ENCODE data around the gene PSD. TPM values are rescaled to one million over a fixed set of nuclear protein-coding genes. Genes with fewer than 3 reads are reported as not detected.
"Not testable (repeated sequence)": the region's sequence is repeated elsewhere in the genome, so short reads cannot be mapped to it uniquely, and the experiment has no call there.

Gene PSD
- 4.1 TPM for total RNA-seq

DNA sequence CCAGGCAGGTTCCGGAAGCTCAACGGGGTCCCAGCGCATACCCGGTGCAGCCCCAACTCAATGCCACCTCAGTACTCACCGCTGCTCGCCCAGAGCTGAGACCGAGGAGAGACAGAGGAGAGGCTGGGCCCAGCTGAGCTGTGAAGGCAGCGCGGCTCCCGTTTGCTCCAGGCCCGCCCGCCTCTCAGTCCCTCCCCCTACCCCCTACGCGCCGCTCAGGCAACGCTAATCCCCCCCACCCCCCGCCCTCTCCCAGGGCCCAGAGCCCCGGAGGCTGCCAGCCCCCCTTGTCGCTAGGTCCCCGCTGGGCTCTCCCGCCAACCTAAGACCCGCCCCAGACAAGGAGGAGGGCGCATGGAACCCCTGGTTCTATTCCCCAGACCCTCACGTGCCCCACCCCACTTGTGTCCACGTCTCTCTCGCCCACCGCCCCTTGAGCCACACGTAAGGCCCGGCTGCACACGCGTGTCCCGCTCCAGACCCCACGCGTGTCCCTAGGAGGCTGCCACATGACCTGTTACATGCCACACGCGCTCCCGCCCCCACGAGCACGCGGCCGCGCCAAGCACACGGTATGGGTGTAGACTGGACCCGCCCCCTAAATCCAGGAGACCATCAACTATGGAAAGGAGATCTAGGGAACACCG lies at the start of gene PSD:
PSD (minus strand) TSS at position 164 of the 647 bp plus-strand sequence. CDS start 1,747 bp downstream, outside the sequence.
- Histone ChIP-seq H3K4me1 (ENCODE audit: insufficient read depth, low read length) (peaks cover 36% of the 10 kb centered on the region), H3K4me3 (ENCODE audit: low read length) (no peak within 1 kb of the TSS), H3K9me3 (ENCODE audit: low read depth, low read length) (no peaks in the 10 kb centered on the region), H3K27me3 (ENCODE audit: insufficient read depth, low read length) (peaks cover 21% of the 10 kb centered on the region)

DNA sequence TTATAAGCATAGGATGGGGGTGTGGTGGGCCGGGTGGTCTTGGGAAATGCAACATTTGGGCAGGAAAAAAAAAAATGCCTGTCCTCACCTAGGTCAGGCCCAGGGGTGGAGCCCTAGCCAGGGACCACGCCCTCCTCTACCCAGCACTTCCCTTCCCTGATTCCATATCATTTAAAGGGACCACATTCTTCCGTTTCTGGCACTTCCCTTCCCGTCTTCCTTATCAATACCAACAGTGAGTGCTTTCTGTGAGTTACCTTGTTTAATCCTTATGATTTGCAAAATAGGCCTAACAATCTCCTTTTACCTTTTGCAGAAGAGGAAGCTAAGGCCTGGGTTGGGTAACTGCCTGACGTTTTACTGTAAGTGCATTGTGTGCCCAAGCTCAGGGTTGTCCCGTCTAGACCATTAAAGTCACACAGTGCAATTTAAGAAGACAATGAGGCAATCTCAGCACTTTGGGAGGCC lies 49.4 kb upstream of the PSD start:
- Histone ChIP-seq H3K9me3 (ENCODE audit: low read depth, low read length) (no peaks in the 10 kb centered on the region), H3K4me1 (ENCODE audit: insufficient read depth, low read length) (peaks cover 40% of the 10 kb centered on the region), H3K4me3 (ENCODE audit: low read length) (no peak overlapping the region), H3K27me3 (ENCODE audit: insufficient read depth, low read length) (no peaks in the 10 kb centered on the region)

DNA sequence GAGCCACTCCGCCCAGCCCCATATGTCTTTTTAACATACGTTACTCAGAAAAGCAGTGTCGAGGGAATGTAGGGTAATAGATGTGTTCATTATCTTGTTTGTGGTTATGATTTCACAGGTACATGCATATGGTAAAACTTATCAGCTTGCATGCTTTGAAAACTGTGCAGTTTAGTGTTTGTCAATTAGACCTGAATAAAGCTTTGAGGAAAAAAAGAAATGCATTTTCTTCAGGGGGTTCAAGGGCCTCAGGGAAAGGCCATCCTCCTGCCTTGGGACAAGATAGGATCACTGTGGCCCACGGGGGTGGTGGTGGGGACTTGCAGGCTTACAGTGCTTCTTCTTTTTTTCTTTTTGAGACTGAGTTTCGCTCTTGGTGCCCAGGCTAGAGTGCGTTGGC lies 48.7 kb upstream of the PSD start:
- no peaks in the 10 kb centered on the region for H3K27me3 ChIP-seq (ENCODE audit: insufficient read depth, low read length)
- no peaks in the 10 kb centered on the region for H3K9me3 ChIP-seq (ENCODE audit: low read depth, low read length)
- peaks cover 44% of the 10 kb centered on the region for H3K4me1 ChIP-seq (ENCODE audit: insufficient read depth, low read length)
- no peak overlapping the region for H3K4me3 ChIP-seq (ENCODE audit: low read length)

DNA sequence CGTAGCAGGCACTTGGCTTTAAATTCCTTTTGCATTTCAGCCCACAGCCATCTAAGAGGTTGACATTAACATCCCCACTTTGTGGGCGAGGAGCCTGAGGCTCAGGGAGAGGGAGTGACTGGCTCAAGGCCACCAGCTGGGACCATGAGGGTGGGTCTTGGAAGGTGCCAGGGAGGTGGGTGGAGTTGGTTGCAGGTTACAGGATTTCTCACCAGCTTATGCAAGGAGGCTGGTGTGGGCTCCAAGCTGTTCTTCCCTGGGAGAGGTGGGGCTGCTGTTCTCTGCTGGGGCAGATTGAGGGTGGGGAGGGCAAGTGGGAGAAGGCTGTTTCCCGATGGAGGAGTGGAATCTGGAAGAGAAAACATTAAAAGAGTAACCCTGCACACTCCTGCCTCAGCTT lies 46.9 kb upstream of the PSD start:
- Histone ChIP-seq H3K4me1 (ENCODE audit: insufficient read depth, low read length) (peaks cover 60% of the 10 kb centered on the region), H3K27me3 (ENCODE audit: insufficient read depth, low read length) (no peaks in the 10 kb centered on the region), H3K4me3 (ENCODE audit: low read length) (no peak overlapping the region), H3K9me3 (ENCODE audit: low read depth, low read length) (no peaks in the 10 kb centered on the region)

DNA sequence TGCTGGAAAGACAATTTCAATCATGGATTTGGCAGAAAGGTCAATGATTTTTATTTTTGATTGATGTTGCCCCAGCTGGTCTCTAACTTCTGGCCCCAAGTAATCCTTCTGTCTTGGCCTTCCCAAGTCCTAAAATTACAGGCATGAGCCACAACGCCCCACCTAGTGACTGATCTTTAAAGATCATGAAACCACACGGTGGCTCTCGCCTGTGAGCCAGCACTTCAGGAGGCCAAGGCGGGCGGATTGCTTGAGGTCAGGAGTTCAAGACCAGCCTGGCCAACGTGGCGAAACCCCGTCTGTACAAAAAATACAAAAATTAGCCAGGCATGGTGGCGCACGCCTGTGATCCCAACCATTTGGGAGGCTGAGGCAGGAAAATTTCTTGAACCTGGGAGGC lies 45.4 kb upstream of the PSD start:
- H3K4me1 ChIP-seq (ENCODE audit: insufficient read depth, low read length): peaks cover 45% of the 10 kb centered on the region
- H3K4me3 ChIP-seq (ENCODE audit: low read length): no peak overlapping the region
- H3K9me3 ChIP-seq (ENCODE audit: low read depth, low read length): no peaks in the 10 kb centered on the region
- H3K27me3 ChIP-seq (ENCODE audit: insufficient read depth, low read length): no peaks in the 10 kb centered on the region

DNA sequence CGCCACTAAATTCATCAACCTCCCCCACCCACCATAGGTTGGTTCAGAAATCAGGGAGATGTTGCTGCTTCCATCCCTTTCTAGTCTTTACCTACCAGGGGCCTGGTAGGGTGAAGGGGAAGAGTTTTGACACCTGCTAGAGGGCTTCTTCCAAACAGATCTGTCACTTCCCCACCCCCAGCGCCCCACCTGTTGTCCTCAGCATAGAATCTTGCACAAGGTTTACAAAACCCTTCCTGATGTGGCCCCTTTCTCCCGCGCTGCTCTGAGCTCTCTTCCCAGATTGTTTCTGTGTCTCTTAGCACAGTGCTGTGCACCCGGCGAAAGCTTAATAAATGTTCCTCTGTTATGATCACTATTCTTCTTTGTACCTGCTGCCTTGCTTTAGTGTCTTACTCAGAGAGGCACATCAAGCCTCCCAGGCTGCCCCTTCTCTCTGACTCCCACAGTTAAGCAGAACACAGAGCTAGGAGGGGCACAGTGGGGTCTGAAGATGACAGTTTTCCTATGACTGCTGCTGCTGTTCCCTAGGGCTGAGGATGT lies 44.0 kb upstream of the PSD start:
- Histone ChIP-seq H3K4me1 (ENCODE audit: insufficient read depth, low read length) (peaks cover 31% of the 10 kb centered on the region), H3K27me3 (ENCODE audit: insufficient read depth, low read length) (no peaks in the 10 kb centered on the region), H3K9me3 (ENCODE audit: low read depth, low read length) (no peaks in the 10 kb centered on the region), H3K4me3 (ENCODE audit: low read length) (no peak overlapping the region)

DNA sequence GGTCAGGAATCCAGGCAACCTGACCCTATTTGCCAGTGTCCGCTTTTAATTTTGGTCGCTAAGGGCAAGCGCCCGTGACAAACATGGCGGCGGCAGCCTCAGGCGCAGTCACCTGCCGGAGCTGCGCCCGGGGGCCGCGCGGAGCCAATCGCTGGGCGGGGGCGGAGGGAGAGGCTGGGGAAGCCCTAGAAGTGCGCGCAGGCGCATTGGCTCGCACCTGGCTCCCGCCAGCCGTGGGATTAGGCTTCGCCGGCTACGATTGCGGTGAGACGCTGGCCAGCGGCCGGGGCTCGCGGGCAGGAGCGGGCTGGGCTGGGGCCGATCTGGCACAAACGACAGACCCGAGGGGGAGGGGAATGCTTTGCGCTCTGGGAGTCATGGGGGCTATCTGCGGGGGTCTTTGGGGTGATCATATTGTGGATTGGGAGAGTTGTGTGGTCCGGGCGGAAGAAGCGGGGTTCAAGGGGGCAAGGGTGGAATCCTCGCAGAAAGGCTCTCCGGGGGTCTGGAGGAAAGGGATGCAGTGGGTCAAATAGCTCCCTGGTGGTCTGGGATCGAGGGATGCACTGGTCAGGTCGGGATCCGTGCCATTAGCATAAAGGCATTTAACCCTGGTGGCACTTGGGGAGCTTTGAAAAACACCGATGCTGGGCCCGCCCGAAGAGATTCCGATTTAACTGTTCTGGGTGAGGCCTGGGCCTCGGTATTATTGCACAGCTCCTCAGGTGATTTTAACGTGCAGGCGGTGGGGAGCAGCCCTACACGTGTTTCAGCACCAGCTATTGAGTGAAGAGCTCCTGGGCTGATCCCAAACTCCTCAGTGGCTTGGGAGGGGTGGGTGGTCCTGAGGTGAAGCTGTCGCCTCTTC lies 42.8 kb upstream of the PSD start:
- H3K4me1 ChIP-seq (ENCODE audit: insufficient read depth, low read length): peaks cover 36% of the 10 kb centered on the region
- H3K27me3 ChIP-seq (ENCODE audit: insufficient read depth, low read length): no peaks in the 10 kb centered on the region
- peak overlapping the region; percentile 47 for H3K4me3 ChIP-seq (ENCODE audit: low read length)
- H3K9me3 ChIP-seq (ENCODE audit: low read depth, low read length): no peaks in the 10 kb centered on the region

DNA sequence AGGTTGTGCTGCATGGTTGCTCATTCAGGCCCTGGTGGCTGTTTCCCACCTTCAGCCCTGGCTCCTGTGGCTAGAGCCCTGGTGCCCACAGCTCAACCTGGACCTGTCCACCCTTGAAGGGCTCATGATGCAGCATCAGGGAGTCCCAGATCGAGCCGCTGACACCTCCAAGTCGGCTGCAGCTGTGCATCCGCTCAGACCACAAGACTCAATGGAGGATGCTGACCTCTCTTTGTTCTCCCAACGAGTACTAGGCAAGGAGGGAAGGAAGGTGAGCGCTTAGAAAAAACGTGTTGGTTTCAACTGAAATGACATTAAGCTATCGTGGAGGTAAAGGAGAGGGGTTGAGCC lies 42.2 kb upstream of the PSD start:
- Histone ChIP-seq H3K9me3 (ENCODE audit: low read depth, low read length) (no peaks in the 10 kb centered on the region), H3K27me3 (ENCODE audit: insufficient read depth, low read length) (no peaks in the 10 kb centered on the region), H3K4me1 (ENCODE audit: insufficient read depth, low read length) (peaks cover 42% of the 10 kb centered on the region), H3K4me3 (ENCODE audit: low read length) (peak overlapping the region; percentile 47)

DNA sequence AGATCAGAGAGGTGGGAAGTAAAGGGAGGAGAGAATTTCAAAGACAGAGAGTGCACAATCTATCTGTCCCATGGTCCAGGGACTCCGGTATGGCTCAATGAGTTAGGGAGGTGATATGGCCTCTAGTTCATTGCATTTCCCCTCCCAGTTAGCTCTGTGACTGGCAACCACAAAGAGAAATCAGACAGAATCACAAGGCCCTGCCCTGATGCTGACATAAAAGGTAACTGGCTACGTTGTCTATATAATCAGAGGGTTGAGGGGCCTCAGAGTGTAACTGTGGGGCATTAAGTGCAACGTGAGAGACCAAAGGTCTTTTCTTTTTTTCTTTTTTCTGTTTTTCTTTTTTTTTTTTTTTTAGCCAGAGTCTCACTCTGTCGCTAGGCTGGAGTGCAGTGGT lies 40.1 kb upstream of the PSD start:
- H3K27me3 ChIP-seq (ENCODE audit: insufficient read depth, low read length): no peaks in the 10 kb centered on the region
- no peak overlapping the region for H3K4me3 ChIP-seq (ENCODE audit: low read length)
- H3K9me3 ChIP-seq (ENCODE audit: low read depth, low read length): no peaks in the 10 kb centered on the region
- H3K4me1 ChIP-seq (ENCODE audit: insufficient read depth, low read length): peaks cover 64% of the 10 kb centered on the region

DNA sequence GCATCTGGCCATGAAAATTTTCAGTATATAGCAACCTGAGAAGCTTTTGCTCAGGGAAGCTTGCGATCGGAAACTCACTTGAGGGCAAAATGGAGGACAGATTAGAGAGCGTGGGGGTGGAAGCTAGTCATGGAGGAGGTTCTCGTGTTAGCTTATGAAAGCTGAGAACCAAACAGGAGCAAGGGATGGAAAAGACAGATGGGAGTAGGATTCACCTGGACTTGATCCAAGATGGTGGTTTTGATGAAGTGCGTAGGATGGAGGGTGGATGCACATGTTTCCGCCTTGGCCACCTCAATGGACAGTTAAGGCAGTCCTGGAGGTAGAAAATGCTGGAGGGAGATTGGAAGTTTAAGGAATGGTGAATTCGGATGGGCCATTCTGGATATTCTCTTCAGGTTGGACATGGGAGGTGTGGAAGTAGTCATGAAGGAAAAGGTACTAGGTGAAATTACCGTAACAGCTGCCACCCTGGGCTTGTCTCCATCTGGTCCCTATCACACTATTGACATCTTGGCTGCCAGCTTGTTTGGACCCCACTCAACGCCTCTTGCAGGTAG lies 39.1 kb upstream of the PSD start:
- Histone ChIP-seq H3K4me3 (ENCODE audit: low read length) (no peak overlapping the region), H3K9me3 (ENCODE audit: low read depth, low read length) (no peaks in the 10 kb centered on the region), H3K27me3 (ENCODE audit: insufficient read depth, low read length) (no peaks in the 10 kb centered on the region), H3K4me1 (ENCODE audit: insufficient read depth, low read length) (peaks cover 64% of the 10 kb centered on the region)

DNA sequence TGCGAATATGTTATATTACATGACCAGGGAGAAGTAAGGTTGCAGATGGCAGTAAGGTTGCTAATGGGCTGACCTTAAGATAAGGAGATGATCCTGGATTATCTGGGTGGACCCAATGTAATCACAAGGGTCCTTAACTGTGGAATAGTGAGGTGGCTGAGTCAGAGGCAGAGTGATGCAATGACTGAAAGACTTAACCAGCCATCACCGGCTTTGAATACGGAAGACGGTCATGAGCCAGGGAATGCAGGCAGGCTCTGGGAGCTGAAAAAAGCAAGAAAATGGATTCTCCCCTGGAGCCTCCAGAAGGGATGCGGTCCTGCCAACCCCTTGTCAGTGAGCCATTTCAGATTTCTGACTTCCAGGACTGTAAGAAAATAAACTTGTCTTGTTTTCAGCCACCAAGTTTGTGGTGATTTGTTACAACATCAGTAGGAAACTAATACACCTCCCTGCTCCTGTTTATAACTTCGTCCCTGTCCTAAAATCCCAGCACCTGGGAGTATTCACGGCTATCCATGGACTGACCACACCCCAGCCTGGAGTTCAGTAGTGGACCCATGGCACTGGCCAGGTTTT lies 37.4 kb upstream of the PSD start:
- Histone ChIP-seq H3K27me3 (ENCODE audit: insufficient read depth, low read length) (no peaks in the 10 kb centered on the region), H3K9me3 (ENCODE audit: low read depth, low read length) (no peaks in the 10 kb centered on the region), H3K4me1 (ENCODE audit: insufficient read depth, low read length) (peaks cover 66% of the 10 kb centered on the region), H3K4me3 (ENCODE audit: low read length) (no peak overlapping the region)

DNA sequence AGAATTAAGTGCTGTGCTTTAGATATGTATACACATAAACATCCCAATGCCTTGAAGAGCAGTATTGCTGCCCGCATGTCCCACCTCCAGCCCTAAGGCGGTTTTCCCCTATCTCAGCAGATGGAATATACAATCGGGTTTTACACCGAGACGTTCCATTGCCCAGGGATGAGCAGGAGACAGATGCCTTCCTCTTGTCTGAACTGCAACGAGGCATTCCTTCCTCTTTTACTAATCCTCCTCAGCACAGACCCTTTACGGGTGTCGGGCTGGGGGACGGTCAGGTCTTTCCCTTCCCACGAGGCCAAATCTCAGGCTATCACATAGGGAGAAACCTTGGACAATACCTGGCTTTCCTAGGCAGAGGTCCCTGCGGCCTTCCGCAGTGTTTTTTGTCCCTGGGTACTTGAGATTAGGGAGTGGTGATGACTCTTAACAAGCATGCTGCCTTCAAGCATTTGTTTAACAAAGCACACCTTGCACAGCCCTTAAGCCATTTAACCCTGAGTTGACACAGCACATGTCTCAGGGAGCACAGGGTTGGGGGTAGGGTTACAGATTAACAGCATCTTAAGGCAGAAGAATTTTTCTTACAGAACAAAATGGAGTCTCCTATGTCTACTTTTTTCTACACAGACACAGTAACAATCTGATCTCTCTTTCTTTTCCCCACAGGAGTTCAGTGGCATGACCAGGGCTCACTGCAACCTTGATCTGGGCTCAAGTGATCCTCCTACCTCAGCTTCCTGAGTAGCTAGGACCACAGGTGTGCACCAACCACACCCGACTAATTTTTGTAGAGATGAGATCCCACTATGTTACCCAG lies 36.3 kb upstream of the PSD start:
- peaks cover 66% of the 10 kb centered on the region for H3K4me1 ChIP-seq (ENCODE audit: insufficient read depth, low read length)
- H3K4me3 ChIP-seq (ENCODE audit: low read length); H3K27me3 ChIP-seq (ENCODE audit: insufficient read depth, low read length); H3K9me3 ChIP-seq (ENCODE audit: low read depth, low read length): not testable (repeated sequence)

DNA sequence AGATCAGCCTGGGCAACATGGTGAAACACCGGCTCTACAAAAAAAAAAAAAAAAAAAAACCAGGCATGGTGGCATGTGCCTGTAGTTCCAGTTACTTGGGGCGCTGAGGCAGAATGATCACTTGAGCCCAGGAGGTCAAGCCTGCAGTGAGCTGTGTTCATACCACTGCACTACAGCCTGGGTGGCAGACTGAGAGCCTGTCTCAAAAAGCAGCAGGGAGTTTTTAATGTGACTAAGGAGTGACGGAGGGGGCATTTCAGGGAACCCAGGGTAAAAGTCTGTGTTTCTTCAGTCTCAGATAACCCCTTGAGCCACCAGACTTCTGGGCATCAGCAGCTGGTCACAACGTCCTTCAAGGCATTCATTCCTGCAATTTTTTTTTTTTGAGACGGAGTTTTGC lies 34.9 kb upstream of the PSD start:
- Histone ChIP-seq H3K9me3 (ENCODE audit: low read depth, low read length) (no peaks in the 10 kb centered on the region), H3K27me3 (ENCODE audit: insufficient read depth, low read length) (no peaks in the 10 kb centered on the region), H3K4me3 (ENCODE audit: low read length) (no peak overlapping the region), H3K4me1 (ENCODE audit: insufficient read depth, low read length) (peaks cover 75% of the 10 kb centered on the region)

DNA sequence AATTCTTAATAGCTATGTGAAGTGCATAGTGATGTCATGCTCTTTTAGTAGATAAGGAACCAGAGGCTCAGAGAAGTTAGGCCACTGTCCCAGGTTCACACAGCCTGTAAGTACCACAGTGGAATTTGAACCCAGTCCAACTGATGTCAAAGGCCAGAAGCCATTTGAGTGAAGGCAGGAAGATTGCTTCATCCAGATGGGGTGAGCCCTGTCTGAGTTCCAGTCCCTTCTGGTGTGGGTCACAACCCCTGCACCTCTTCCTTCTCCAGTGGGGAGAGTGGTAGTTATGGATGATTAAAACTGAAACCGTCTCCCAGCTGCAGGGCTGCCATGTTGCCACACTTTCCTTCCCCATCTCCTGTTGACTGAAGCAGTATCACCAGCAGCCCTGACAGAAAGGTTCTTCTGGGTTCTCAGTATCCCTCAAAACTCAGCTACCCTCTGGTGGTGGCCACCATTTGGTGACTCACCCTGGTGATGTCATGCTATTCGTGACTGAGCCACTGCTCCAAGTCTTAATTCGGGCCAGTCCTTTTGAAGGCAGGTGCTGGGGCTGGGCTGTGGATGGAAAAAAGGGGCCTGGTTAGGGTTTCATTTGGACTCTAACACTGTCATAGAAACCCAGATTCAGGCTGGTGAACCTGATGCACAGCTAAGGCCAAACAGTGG lies 34.2 kb upstream of the PSD start:
- Histone ChIP-seq H3K4me3 (ENCODE audit: low read length) (no peak overlapping the region), H3K4me1 (ENCODE audit: insufficient read depth, low read length) (peaks cover 75% of the 10 kb centered on the region), H3K27me3 (ENCODE audit: insufficient read depth, low read length) (no peaks in the 10 kb centered on the region), H3K9me3 (ENCODE audit: low read depth, low read length) (no peaks in the 10 kb centered on the region)

All from mononuclear cell (primary cell).